Measurements from ENCODE around the gene E2F8.
"Not testable (repeated sequence)": the region's sequence is repeated elsewhere in the genome, so short reads cannot be mapped to it uniquely, and the experiment has no call there.

Gene E2F8, protein sequence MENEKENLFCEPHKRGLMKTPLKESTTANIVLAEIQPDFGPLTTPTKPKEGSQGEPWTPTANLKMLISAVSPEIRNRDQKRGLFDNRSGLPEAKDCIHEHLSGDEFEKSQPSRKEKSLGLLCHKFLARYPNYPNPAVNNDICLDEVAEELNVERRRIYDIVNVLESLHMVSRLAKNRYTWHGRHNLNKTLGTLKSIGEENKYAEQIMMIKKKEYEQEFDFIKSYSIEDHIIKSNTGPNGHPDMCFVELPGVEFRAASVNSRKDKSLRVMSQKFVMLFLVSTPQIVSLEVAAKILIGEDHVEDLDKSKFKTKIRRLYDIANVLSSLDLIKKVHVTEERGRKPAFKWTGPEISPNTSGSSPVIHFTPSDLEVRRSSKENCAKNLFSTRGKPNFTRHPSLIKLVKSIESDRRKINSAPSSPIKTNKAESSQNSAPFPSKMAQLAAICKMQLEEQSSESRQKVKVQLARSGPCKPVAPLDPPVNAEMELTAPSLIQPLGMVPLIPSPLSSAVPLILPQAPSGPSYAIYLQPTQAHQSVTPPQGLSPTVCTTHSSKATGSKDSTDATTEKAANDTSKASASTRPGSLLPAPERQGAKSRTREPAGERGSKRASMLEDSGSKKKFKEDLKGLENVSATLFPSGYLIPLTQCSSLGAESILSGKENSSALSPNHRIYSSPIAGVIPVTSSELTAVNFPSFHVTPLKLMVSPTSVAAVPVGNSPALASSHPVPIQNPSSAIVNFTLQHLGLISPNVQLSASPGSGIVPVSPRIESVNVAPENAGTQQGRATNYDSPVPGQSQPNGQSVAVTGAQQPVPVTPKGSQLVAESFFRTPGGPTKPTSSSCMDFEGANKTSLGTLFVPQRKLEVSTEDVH
- 1.8 to 22.3 (median 5.7) reads per million in 17 experiments for total RNA-seq

DNA sequence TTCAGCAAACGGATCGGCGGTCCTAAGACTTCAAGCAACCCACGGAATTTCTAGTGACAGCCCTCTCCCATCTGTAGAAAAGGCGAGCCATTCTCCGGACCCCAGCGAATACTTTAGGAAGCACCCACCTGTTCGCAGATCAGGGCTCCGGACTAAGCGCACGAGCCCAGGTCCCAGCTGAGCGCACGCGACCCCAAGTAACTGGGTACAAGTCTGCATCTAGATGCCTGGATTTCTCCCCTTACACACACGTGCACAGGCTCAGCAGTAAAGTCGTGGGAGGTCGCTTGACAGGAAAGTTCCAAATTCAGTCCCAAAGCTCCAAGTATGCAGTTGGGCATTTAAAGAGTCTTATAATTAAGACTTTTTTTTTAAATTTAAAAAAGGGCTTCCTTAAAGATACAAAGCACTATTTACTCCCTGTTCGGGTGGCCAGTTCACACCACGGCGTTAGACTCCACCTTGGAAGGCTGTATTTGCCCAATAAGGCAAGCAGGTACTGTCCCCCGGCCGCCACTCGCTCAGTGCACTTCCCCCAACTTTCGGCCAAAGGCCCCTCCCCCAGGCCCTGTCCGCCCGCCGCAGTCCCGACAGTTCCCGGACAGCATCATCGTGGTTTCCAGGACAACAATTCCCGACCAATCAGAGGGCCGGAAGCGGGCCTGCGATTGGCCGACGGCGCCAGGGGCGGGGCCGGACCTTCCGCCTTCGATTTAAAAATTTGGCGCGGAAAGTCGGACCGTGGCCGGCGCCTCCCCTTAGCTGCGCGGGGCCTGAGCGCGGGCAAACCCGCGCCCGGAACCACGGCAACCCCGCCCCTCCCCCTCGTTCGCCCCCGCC, at the start of gene E2F8:
Gene E2F8 (minus strand): TSS at position 526 of the 840 bp plus-strand sequence. CDS start 824 bp downstream, outside the sequence.
- peak; percentile 95 to 98 (median 96) for DNase-seq

DNA sequence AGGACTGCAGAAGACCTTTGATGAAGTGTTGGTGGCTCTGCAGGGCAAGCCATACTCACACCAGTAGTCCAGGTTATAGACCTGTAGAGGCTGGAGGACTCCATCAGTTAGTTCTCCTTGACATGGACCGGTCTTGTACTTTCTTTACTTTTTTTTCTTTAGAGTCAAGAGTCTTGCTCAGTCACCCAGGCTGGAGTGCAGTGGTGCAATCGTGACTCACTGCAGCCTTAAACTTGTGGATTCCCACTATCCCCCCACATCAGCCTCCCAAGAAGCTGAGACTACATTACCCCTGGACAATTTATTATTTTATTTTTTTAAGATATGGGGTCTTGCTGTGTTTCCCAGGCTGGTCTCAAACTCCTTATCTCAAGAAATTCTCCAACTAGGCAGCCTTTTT, 49.6 kb upstream of the E2F8 start:
- no peak for DNase-seq

DNA sequence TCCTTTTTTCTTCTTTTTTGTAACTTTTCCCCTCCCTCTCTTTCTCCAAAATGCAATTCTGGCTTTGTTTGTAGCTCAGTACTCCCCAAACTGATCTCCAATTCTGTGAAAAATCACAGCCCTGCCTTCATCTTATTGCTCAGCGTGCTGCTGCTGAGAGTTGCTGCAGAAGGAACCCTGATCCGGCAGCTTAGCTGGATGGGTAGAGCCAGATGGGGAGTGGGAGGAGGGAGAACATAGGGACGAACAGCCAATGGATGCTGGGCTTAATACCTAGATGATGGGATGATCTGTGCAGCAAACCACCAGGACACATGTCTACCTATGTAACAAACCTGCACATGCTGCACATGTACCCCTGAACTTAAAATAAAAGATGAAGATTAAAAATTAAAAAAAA, 47.5 kb upstream of the E2F8 start:
- no peak for DNase-seq

DNA sequence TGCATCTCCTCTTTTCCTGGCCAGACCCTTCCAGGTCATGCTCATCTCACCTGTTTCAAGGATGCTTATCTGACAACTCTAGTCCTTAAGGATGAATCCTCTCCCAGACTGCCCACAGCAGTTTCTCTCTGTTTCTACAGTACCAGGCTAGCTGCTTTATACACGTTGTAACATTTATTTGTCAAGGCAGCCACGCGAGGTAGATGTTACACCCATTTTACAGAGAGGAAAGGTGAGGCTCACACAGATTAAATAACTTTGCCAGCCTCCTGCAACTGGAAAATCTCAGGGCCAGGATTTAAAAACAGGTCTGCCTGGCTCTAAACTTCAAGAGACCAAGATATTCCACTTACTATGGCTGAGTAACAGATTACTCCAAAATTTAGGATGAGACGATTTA, 45.7 kb upstream of the E2F8 start:
- no peak for DNase-seq

DNA sequence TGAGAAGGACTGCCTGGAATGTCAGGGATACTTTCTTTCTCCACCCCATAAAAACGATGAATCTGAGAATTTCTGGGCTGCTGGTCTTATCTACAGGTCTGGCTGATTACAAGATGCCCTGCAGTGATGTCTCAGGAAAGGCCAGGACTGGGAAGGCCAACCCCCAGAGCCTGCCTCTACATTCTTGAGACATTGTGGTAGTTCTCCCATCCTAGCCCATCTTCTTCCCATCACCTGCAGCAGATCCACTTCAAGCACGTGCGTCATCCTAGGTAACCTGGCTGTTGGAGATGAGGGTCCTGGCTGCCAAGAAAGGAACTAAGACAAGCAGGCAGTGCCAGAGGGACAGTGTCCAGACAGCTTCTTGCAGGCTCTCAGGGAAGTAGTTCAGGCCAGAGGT, 44.1 kb upstream of the E2F8 start:
- no peak for DNase-seq

DNA sequence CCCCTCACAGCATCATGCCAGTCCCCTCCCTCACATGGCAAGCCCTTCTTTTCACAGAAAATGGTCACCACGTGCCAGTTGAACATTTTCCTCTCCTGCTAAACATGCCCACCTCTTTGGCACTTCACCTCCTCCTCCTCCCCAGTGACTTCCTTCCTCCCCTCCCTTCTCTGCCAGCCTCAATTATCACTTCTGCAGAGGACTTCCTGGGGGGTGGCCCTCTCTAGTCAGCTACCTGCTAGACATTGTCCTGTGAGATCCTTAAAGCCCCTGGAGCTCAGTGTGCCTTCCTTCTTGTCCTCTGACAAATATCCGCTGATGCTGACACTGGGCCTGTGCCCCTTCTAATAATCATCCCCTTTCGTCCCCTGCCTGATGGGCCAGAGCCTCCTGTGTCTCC, 43.2 kb upstream of the E2F8 start:
- DNase-seq: no peak

DNA sequence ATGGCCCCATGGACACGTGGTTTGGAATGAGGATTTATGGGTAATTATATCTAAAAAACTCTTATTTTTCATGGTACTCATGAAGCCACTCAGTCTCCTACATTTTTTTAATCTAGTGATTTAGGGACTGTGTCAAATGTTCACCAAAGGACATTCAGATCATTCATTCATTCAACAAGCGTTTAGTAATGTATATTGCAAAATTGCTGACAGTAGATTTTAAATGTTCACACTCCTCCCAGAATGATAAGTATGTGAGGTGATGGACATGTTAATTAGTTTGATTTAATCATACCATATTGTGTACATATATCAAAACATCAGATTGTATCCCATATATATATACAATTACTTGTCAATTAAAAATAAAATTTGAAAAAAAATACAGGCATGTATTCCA, 40.8 kb upstream of the E2F8 start:
- no peak for DNase-seq

DNA sequence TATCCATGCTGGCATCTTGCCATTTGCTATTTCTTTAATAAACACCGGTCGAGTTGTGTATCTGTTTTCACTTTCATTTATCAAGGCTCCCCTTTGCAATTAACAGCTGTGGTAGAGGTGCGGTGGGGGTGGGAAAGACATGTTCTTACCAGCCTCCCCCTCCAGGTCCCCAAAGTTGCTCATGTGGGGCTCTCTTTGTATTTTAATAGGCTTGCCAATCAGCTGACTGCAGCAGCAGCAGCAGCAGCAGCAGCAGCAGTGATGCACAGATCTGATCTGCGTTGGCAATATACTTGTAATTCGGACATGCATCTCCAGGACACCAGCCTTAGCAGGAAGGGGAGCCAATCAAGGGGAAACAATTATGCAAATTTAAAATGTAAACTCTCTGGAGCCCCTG, 40.3 kb upstream of the E2F8 start:
- DNase-seq: no peak

DNA sequence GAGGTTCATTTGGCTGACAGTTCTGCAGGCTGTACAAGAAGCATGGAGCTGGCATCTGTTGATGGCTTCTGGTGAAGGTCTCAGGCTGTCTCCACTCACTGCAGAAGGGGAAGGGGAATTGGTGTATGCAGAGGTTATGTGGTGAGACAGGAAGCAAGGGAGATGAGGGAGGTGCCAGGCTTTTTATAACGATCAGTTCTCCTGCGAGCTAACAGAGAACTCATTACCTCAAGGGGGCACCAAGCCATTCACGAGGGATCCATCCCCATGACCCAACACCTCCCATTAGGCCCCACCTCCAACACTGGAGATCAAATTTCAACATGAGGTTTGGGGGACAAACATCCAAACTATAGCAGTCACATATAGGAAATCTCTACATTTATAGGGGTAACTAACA, 38.7 kb upstream of the E2F8 start:
- DNase-seq: no peak

DNA sequence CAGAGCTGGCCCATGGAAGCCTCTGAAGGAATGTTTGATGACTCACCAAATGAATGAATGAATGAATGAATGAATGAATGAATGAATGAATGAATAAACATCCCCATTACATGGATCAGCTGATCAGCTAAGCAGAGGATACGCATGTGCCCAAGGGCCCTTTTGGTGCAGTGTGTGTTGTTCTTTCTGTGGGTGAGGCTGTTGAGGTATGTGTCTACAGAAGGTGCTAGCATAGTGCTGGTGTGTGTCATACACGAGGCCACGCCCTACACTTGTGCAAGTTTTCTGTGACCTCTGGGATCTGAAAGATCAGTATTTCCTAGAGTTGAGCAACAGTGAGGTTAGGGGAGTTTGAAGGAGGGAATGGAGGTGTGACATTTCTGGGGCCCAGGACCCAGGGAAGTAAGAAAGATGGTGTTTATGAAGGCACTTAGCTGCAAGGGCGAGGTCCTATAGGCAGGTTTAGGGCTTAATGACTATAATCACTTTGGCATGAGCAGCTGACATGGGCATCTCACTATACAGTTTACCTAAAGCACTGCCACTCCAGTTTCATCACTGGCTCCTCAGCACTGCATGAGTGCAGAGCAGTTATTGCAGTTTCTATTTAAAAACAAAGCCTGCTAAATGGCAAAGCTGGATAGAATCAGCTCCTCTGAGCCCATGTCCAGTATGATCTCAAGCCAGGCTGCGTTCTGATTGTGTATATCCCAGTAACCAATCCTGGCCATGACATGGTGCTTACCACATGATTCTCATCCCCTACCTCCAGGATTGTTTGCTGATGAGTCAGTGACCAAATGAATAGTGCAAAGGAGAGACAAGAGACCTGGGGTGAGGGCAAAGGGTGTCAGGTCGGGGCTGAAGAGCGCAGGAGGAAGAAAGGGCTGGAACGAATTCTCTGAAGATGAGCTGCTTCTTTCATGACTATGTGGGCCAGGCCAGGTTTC, 36.4 kb upstream of the E2F8 start:
- DNase-seq: peak in 1 of 4 experiments; percentile 9

DNA sequence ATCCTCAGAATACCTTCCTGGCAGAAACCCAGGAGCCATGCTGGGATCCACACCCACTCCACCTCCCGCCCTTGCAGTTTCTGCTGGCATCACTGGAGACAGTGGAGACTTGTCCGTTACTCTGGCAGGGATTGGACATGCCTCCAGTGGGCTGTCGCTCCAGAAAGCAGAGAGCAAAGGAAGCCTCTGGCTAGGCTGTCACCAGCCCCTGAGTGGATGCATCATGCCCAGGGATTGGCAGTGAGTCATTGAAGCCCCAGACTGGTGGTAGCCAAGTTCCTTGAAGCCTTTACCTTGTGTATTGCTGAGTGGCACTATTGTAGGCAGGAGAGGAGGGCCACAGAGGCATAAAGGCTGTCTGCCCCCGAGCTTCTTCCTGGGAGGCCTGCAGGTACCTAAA, 34.8 kb upstream of the E2F8 start:
- no peak for DNase-seq

DNA sequence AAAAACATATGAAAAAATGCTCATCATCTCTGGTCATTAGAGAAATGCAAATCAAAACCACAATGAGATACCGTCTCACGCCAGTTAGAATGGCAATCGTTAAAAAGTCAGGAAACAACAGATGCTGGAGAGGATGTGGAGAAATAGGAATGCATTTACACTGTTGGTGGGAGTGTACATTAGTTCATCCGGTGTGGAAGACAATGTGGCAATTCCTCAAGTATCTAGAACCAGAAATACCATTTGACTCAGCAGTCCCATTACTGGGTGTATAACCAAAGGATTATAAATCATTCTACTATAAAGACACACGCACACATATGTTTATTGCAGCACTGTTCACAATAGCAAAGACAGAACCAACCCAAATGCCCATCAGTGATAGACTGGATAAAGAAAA, 32.5 kb upstream of the E2F8 start:
- not testable (repeated sequence) for DNase-seq

DNA sequence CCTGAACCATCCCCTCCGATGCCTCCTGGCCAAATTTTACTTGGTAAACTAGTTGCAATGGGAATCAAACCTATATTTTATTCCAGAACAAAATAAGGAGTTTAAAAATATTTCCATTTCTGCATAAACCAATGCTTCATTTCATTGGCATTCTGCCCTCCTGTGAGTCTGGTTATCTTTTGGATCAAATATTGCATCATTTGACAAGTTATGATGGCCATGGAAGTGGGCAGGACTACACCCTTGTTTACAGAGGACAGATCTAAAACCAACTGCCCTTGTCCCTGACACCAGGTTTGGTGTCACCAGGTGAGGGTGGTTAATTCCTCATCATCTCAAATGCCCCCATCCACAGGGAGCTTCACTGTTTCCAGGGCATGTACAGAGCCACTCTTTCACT, 28.2 kb upstream of the E2F8 start:
- no peak for DNase-seq

DNA sequence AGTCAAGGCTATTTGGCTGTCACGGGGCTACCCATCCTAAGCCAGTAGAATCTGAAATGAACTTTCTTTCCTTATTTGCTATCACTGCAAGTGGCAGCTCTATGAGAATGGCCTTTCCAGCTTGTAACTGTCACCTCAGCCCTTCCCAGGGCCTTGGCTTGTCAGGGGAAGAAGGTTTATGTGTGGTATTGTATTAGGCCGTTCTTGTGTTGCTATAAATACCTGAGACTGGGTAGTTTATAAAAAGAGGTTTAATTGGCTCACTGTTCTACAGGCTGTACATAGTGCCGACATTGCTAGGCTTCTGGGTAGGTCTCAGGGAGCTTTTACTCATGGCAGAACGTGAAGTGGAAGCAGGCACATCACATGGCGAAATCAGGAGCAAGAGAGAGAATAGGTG, 26.8 kb upstream of the E2F8 start:
- no peak for DNase-seq

DNA sequence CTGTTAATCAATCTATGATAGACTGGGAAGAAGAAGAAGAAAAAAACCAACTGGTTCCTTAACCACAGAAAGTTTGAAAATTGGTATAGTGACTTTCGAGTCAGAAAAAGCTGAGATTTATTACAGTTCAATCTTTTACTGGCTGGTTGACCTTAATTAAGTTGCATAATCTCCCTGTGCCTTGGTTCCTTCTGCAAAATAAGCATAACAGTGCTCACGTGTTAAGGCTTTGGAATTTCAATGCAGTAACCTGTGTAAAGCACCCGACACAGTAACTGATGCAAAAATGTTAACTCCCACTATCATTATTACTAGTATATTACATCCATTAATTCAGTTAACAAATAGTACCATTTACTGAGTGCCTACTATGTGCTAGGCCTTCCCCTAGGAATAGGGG, 22.6 kb upstream of the E2F8 start:
- DNase-seq: no peak

DNA sequence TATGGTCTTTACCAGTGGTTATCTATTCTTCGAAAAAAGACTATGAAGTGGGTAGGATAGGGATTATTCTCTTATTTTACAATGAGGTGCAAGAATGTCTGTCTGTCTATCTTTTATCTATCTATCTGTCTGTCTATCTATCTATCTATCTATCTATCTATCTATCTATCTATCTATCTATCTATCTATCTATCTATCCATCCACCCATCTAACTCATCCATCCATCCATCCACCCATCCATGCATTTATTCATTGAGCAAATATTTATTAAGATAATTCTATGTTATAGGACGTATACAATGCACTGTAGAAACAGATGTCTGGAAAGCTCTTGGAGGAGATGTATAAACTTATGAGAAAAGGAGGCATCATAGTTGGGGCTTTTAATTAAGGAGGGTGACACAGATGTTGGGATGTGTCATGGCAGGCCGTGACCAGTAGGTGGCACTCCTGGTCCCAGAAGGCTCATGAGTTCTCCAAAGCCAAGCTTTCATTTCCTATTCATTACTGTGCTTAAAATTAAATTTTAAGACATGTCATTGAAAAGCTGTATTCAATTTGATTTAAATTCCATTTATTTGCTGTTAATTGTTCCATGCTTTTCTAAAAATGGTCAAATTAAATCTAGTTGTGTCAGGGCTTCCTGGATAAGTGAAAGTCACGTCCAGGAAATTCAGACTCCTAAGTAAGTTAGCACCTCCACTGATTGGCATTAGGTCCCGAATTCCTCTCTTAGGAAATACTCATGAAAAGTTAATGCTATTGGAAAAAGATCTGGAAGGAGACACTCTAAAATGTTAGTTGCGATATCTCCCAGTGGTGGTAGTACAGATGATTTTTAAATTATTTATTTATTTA, 19.0 kb upstream of the E2F8 start:
- DNase-seq: peak; percentile 75 to 83 (median 81)

DNA sequence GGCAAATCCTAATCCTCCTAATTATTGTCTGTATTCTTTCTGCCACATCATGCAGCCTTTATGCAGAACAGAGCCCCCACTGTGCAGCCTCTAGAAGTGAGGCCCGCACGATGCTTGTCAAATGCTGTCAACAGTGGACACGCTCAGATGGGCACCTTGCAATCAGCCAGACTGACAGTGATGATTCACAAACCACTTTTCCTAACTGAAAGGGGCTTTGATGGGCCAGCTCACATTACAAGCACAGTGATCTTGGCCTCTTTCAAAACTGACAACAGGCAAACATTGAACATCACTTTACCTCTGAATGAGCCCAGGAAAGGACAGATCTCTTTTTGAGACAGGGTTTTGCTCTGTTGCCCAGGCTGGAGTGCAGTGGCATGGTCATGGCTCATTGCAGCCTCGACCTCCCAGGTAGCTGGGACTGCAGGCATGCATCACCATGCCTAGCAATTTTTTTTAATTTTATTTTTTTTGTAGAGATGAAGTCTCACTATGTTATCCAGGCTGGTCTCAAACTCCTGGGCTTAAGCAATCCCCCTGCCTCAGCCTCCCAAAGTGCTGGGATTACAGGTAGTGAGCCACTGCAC, 18.0 kb upstream of the E2F8 start:
- no peak for DNase-seq

DNA sequence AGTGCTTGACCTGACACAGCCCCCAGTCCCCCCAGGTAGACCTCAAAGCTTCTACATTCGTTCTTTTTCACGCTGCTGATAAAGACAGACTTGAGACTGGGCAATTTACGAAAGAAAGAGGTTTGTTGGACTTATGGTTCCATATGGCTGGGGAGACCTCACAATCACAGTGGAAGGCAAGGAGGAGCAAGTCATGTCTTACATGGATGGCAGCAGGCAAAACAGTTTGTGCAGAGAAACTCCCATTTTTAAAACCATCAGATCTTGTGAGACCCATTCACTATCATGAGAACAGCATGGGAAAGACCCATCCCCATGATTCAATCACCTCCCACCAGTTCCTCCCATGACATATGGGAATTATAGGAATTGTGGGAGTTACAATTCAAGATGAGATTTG, 13.7 kb upstream of the E2F8 start:
- DNase-seq: not testable (repeated sequence)

DNA sequence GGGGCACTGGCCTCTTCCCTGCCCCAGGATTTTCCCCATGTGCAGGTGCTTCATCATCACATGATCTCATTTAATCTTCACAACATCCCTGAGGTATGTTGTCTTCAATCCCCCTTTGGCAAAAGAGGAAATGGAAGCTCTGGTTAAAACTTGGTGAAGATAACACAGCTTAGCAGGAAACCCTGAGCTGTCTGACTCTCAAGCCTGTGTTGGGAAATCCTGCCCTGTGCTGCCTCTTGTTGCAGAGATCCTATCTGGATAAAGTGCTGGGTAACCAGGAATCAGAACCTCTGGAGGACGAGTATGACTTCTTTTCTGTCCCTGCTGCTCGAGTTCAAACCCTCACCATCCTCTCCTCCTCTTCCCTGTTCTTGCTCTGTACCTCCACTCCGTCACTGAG, 13.1 kb upstream of the E2F8 start:
- no peak for DNase-seq

DNA sequence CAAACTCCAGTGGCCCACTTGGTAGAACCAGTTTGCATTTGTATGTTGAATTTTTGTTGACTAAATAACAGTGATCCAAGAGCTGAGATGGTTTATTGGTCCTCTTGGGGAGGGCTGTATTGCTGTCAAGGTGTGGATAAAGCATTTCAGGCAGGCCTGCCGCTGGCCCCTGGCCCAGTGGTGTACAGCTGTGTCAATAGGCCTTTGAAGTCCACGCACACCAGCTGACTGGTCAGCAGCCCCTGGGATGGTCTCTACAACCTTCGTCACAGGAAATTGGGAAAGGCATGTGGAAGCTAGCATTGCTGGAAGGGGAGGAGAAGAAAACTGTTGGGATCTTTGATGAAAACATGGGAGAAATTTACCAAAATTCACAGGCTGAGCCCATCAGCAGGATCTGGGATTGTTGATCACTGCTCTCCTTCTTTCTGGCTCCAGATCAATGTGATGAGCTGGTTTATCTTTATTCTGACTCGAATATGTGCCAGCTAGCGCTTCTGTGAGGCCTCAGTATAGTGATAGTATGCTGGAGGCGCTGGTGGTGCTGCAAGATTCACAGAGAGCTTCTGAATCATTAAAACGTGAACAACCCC, 12.5 kb upstream of the E2F8 start:
- DNase-seq: no peak

Data from suppressor macrophage (primary cell).